Medulla oblongata (tissue), 1 donor: ENCODE results near the gene ZNF687.

Experiments used
- DNase-seq: peaks from one replicate; pipeline ENCODE4 v3.0.0-alpha.2; 2015; ENCODE audit errors: extremely low spot score

Gene ZNF687

GRCh38 chr1:151281225-151281968 is 702 bp upstream of the ZNF687 start:
- peak; percentile 98 for DNase-seq

- DNase-seq: peak; percentile 43
Observed at GRCh38 chr1:151282883-151283725, 1.0 kb downstream of the ZNF687 start.

GRCh38 chr1:151284013-151284577 is 2.0 kb downstream of the ZNF687 start:
- no peak for DNase-seq

- DNase-seq: no peak
Observed at GRCh38 chr1:151286619-151287340, 4.7 kb downstream of the ZNF687 start.

- DNase-seq: no peak
Observed at GRCh38 chr1:151287341-151287699, 5.2 kb downstream of the ZNF687 start.

GRCh38 chr1:151287767-151288500 is 5.8 kb downstream of the ZNF687 start:
- no peak for DNase-seq

GRCh38 chr1:151288502-151288901 is 6.4 kb downstream of the ZNF687 start:
- DNase-seq: no peak

GRCh38 chr1:151289080-151289935 is 7.2 kb downstream of the ZNF687 start:
- no peak for DNase-seq

- DNase-seq: no peak
Observed at GRCh38 chr1:151289991-151290708, 8.1 kb downstream of the ZNF687 start.

GRCh38 chr1:151290709-151291303 is 8.7 kb downstream of the ZNF687 start:
- DNase-seq: no peak

GRCh38 chr1:151292207-151293030 is 10.3 kb downstream of the ZNF687 start:
- no peak for DNase-seq

- no peak for DNase-seq
Observed at GRCh38 chr1:151293093-151293492, 11.0 kb downstream of the ZNF687 start.

- peak; percentile 91 for DNase-seq
Observed at GRCh38 chr1:151294742-151295462, 12.8 kb downstream of the ZNF687 start.

- no peak for DNase-seq
Observed at GRCh38 chr1:151309811-151310323, 27.8 kb downstream of the ZNF687 start.

GRCh38 chr1:151311011-151311410 is 28.9 kb downstream of the ZNF687 start:
- DNase-seq: no peak

- DNase-seq: no peak
Observed at GRCh38 chr1:151311589-151312331, 29.7 kb downstream of the ZNF687 start.

GRCh38 chr1:151312411-151312810 is 30.3 kb downstream of the ZNF687 start:
- DNase-seq: no peak
